ENCODE measurements around the gene FAM186B. TPM values are rescaled to one million over a fixed set of nuclear protein-coding genes. Genes with fewer than 3 reads are reported as not detected.

The FAM186B gene
- total RNA-seq, 4 donors from 2014 or later: 0.21 to 0.77 (median 0.30) TPM; not detected in 1

- DNase-seq: no peak
- no peaks in the 10 kb centered on the region for H3K9me3 ChIP-seq
- no peaks in the 10 kb centered on the region for H3K36me3 ChIP-seq
- H3K27me3 ChIP-seq: no peaks in the 10 kb centered on the region
- no peak overlapping the region for H3K27ac ChIP-seq
- no peaks in the 10 kb centered on the region for H3K4me1 ChIP-seq
- intact Hi-C loops (cut with DNase I; ENCODE audit: low total_unique reads): no loop called here
- H3K4me3 ChIP-seq: no peak overlapping the region
- no peak for TF ChIP-seq CTCF (IDR thresholded peaks at IDR 0.05)
- TF ChIP-seq POLR2A (IDR thresholded peaks at IDR 0.05): no peak
Measured at GRCh38 chr12:49566361-49566760, 39.1 kb downstream of the FAM186B start.

- TF ChIP-seq CTCF (IDR thresholded peaks at IDR 0.05) (no peak), POLR2A (IDR thresholded peaks at IDR 0.05) (no peak)
- no peaks in the 10 kb centered on the region for H3K27me3 ChIP-seq
- no peaks in the 10 kb centered on the region for H3K4me1 ChIP-seq
- no peak overlapping the region for H3K4me3 ChIP-seq
- intact Hi-C loops (cut with DNase I; ENCODE audit: low total_unique reads): no loop called here
- no peaks in the 10 kb centered on the region for H3K9me3 ChIP-seq
- no peak for DNase-seq
- no peaks in the 10 kb centered on the region for H3K36me3 ChIP-seq
- no peak overlapping the region for H3K27ac ChIP-seq
Measured at GRCh38 chr12:49565406-49566265, 39.8 kb downstream of the FAM186B start.

GRCh38 chr12:49564686-49565405, 40.6 kb downstream of the FAM186B start:
- Histone ChIP-seq H3K27me3 (no peaks in the 10 kb centered on the region), H3K9me3 (no peaks in the 10 kb centered on the region), H3K4me3 (no peak overlapping the region), H3K4me1 (no peaks in the 10 kb centered on the region), H3K27ac (no peak overlapping the region), H3K36me3 (no peaks in the 10 kb centered on the region)
- intact Hi-C loops (cut with DNase I; ENCODE audit: low total_unique reads): no loop called here
- no peak for DNase-seq
- TF ChIP-seq POLR2A (IDR thresholded peaks at IDR 0.05) (no peak), CTCF (IDR thresholded peaks at IDR 0.05) (no peak)

GRCh38 chr12:49563951-49564685, 41.3 kb downstream of the FAM186B start:
- no peaks in the 10 kb centered on the region for H3K4me1 ChIP-seq
- TF ChIP-seq POLR2A (IDR thresholded peaks at IDR 0.05) (no peak), CTCF (IDR thresholded peaks at IDR 0.05) (no peak)
- H3K27ac ChIP-seq: no peak overlapping the region
- no peaks in the 10 kb centered on the region for H3K27me3 ChIP-seq
- no peaks in the 10 kb centered on the region for H3K36me3 ChIP-seq
- intact Hi-C loops (cut with DNase I; ENCODE audit: low total_unique reads): no loop called here
- no peak overlapping the region for H3K4me3 ChIP-seq
- DNase-seq: no peak
- H3K9me3 ChIP-seq: no peaks in the 10 kb centered on the region
